HFFc6 (cell line): Measurements from ENCODE around the gene CNP. TPM values are rescaled to one million over a fixed set of nuclear protein-coding genes. Genes with fewer than 3 reads are reported as not detected.

Experiments
- DNase-seq: peaks from one replicate; pipeline ENCODE4 v3.0.0-alpha.2; 2018
- H3K27ac Mint-ChIP-seq: 2 replicates; pipeline ENCODE4 v1.8.0; 2020; ENCODE audit warnings: mild to moderate bottlenecking, mixed read lengths
- H3K27me3 Mint-ChIP-seq: 2 replicates; pipeline ENCODE4 v1.8.0; 2021; ENCODE audit warnings: mild to moderate bottlenecking, moderate library complexity, mixed read lengths; ENCODE audit not compliant: insufficient read depth
- H3K36me3 Mint-ChIP-seq: 2 replicates; pipeline ENCODE4 v1.8.0; 2021; ENCODE audit warnings: low read depth, mixed read lengths
- H3K4me1 Mint-ChIP-seq: 2 replicates; pipeline ENCODE4 v1.8.0; 2020; ENCODE audit warnings: low read depth, mixed read lengths
- H3K4me3 Mint-ChIP-seq: 2 replicates; pipeline ENCODE4 v1.8.0; 2020; ENCODE audit warnings: mild to moderate bottlenecking, moderate library complexity, mixed read lengths
- H3K9me3 Mint-ChIP-seq: 2 replicates; pipeline ENCODE4 v1.8.0; 2020; ENCODE audit warnings: mild to moderate bottlenecking, mixed read lengths
- CTCF ChIP-seq: fragments of 200-600 bp; sonication (generic); IDR thresholded peaks from 2 replicates; pipeline ENCODE4 v1.5.0; 2021; ENCODE audit warnings: antibody characterized with exemption, mild to moderate bottlenecking
- total RNA-seq, 6 experiments: library from RNA; stranded (reverse); fragmentation: NEBNext Ultra II Directional; extraction: Animal tissue kit (Norgen Biotek cat#: 25700); gene quantifications; 2 replicates in 1 of 6; 3 replicates in 5 of 6; pipeline ENCODE4 v1.2.3, GENCODE V29; 2021

The CNP gene
- total RNA-seq, 6 experiments from 2014 or later, result 105 to 118 (median 111) TPM

- peaks cover 64% of the 10 kb centered on the region for H3K4me1 Mint-ChIP-seq
- peaks cover 43% of the 10 kb centered on the region for H3K36me3 Mint-ChIP-seq
- peak; percentile 15 for DNase-seq
- no peak for TF ChIP-seq CTCF
- no peaks in the 10 kb centered on the region for H3K27me3 Mint-ChIP-seq
- peak overlapping the region; percentile 97 for H3K27ac Mint-ChIP-seq
- peak overlapping the region; percentile 97 for H3K4me3 Mint-ChIP-seq
- no peaks in the 10 kb centered on the region for H3K9me3 Mint-ChIP-seq
Observed at GRCh38 chr17:42016411-42016831, 49.8 kb downstream of the CNP start.

GRCh38 chr17:42016941-42017865 lies 50.6 kb downstream of the CNP start, which contains the start of gene DNAJC7:
Gene DNAJC7, minus strand, starts transcription at chr17:42017439. Its CDS starts 23 bp downstream, at chr17:42017416.
- Mint-ChIP-seq H3K9me3 (no peaks in the 10 kb centered on the region), H3K4me1 (peaks cover 58% of the 10 kb centered on the region), H3K27me3 (no peaks in the 10 kb centered on the region), H3K27ac (peak within 1 kb of the TSS; percentile 97), H3K36me3 (peaks cover 37% of the 10 kb centered on the region), H3K4me3 (peak within 1 kb of the TSS; percentile 97)
- TF ChIP-seq CTCF, result 0 out of 2 replicates have a peak, but pooled peaks have one; percentile 3
- peak; percentile 84 for DNase-seq

- Mint-ChIP-seq H3K4me1 (peaks cover 53% of the 10 kb centered on the region), H3K4me3 (peak overlapping the region; percentile 97), H3K27ac (peak overlapping the region; percentile 97), H3K36me3 (peaks cover 37% of the 10 kb centered on the region), H3K27me3 (no peaks in the 10 kb centered on the region), H3K9me3 (no peaks in the 10 kb centered on the region)
- no peak for TF ChIP-seq CTCF
- DNase-seq, result no peak
Observed at GRCh38 chr17:42017866-42018200, 51.2 kb downstream of the CNP start.

GRCh38 chr17:42018339-42018738 lies 51.7 kb downstream of the CNP start:
- Mint-ChIP-seq H3K27me3 (no peaks in the 10 kb centered on the region), H3K36me3 (peaks cover 34% of the 10 kb centered on the region), H3K4me3 (peak overlapping the region; percentile 97), H3K9me3 (no peaks in the 10 kb centered on the region), H3K4me1 (peaks cover 48% of the 10 kb centered on the region), H3K27ac (peak overlapping the region; percentile 97)
- no peak for TF ChIP-seq CTCF
- no peak for DNase-seq

- Mint-ChIP-seq H3K9me3 (no peaks in the 10 kb centered on the region), H3K36me3 (peaks cover 33% of the 10 kb centered on the region), H3K27me3 (no peaks in the 10 kb centered on the region; the same call in 1 of the 2 replicates), H3K4me3 (peak overlapping the region; percentile 97), H3K4me1 (peaks cover 50% of the 10 kb centered on the region), H3K27ac (peak overlapping the region; percentile 26)
- no peak for TF ChIP-seq CTCF
- no peak for DNase-seq
Observed at GRCh38 chr17:42018988-42019387, 52.4 kb downstream of the CNP start.
